ENCODE measurements around the gene ULK4.

- no peak for TF ChIP-seq CTCF (conservative IDR thresholded peaks at IDR 0.05)
- no peak for TF ChIP-seq ZFX (IDR thresholded peaks at IDR 0.05)
Measured at GRCh38 chr3:41441139-41441538, 520.8 kb downstream of the ULK4 start.

Data from C4-2B (cell line).